H1 (cell line): ENCODE results near the gene ZNF697. TPM values are rescaled to one million over a fixed set of nuclear protein-coding genes. Genes with fewer than 3 reads are reported as not detected.

Experiments used
- CTCF ChIA-PET: fragments of 300-600 bp; sonication (Branson Sonifier 250); formaldehyde crosslinking; loops from one replicate; lab custom pipeline; 2021; ENCODE audit not compliant: partially characterized antibody; lab: Charles Lee
- POLR2A ChIA-PET: fragments of 300-600 bp; sonication (Branson Sonifier 250); formaldehyde crosslinking; loops from one replicate; lab custom pipeline; 2021; ENCODE audit warnings: inconsistent platforms; ENCODE audit not compliant: partially characterized antibody; lab: Charles Lee
- DNase-seq, 2 experiments: peaks; one replicate each; pipeline versions ENCODE4 v3.0.0 to v3.0.0-alpha.2; 2010 to 2022; ENCODE audit warnings: low spot score in 2 of 2, low read depth in 1 of 2, mixed read lengths in 1 of 2
- FAIRE-seq: peaks from 2 replicates; lab custom pipeline; 2011; peaks lifted over from hg19 to GRCh38; lab: Jason Lieb, UNC
- H2AFZ ChIP-seq: 2 replicates; pipeline ENCODE4 v1.8.1; 2012; ENCODE audit warnings: low read length, inconsistent platforms
- H2AK5ac ChIP-seq: 2 replicates; pipeline ENCODE4 v1.6.1; 2013; ENCODE audit warnings: low read depth, low read length
- H2BK120ac ChIP-seq: replicated peaks from 2 replicates; pipeline ENCODE3; 2013; ENCODE audit warnings: low read depth, low read length, inconsistent platforms
- H2BK12ac ChIP-seq: 2 replicates; pipeline ENCODE4 v1.6.1; 2013; ENCODE audit warnings: low read depth, low read length
- H2BK15ac ChIP-seq: 2 replicates; pipeline ENCODE4 v1.6.1; 2013; ENCODE audit warnings: low read length
- H2BK20ac ChIP-seq: 2 replicates; pipeline ENCODE4 v1.6.1; 2013; ENCODE audit warnings: low read length
- H2BK5ac ChIP-seq: 2 replicates; pipeline ENCODE4 v1.6.1; 2013; ENCODE audit warnings: low read depth, low read length
- H3K14ac ChIP-seq: 2 replicates; pipeline ENCODE4 v1.6.1; 2013; ENCODE audit warnings: inconsistent platforms; ENCODE audit not compliant: insufficient read length
- H3K18ac ChIP-seq: 2 replicates; pipeline ENCODE4 v1.6.1; 2013; ENCODE audit warnings: low read length; ENCODE audit errors: extremely low read depth
- H3K23ac ChIP-seq: 2 replicates; pipeline ENCODE4 v1.6.1; 2013; ENCODE audit warnings: inconsistent platforms; ENCODE audit not compliant: insufficient read length
- H3K23me2 ChIP-seq: 2 replicates; pipeline ENCODE4 v1.6.1; 2013; ENCODE audit warnings: low read depth, low read length
- H3K27ac ChIP-seq: 2 replicates; pipeline ENCODE4 v1.6.1; 2011; ENCODE audit warnings: low read depth, low read length, inconsistent platforms
- H3K27me3 ChIP-seq, 4 experiments: replicated peaks in 1 of 4; 1 replicate in 1 of 4; 2 replicates in 3 of 4; pipeline versions ENCODE4 v1.6.1 to v1.8.1; 2011 to 2013; ENCODE audit warnings: low read length in 3 of 4, mild to moderate bottlenecking in 3 of 4, inconsistent platforms in 2 of 4, mixed read lengths in 2 of 4, moderate library complexity in 1 of 4; ENCODE audit not compliant: control insufficient read depth in 3 of 4, insufficient read depth in 3 of 4; ENCODE audit errors: extremely low read depth in 1 of 4
- H3K36me3 ChIP-seq, 4 experiments: 2 replicates each; pipeline versions ENCODE4 v1.6.1 to v1.8.1; 2011 to 2013; ENCODE audit warnings: mild to moderate bottlenecking in 4 of 4, low read length in 3 of 4, moderate library complexity in 2 of 4, control low read depth in 1 of 4, inconsistent platforms in 1 of 4; ENCODE audit not compliant: insufficient read depth in 4 of 4, control insufficient read depth in 2 of 4
- H3K4ac ChIP-seq: replicated peaks from 2 replicates; pipeline ENCODE3; 2013; ENCODE audit warnings: low read length, low read depth, mixed read lengths, inconsistent platforms; ENCODE audit not compliant: insufficient read length
- H3K4me1 ChIP-seq, 4 experiments: replicated peaks in 1 of 4; 1 replicate in 1 of 4; 2 replicates in 3 of 4; pipeline versions ENCODE4 v1.6.1 to v1.8.1; 2011 to 2013; ENCODE audit warnings: low read length in 3 of 4, inconsistent platforms in 2 of 4, mixed read lengths in 1 of 4; ENCODE audit not compliant: insufficient read depth in 4 of 4, control insufficient read depth in 3 of 4
- H3K4me2 ChIP-seq, 2 experiments: 2 replicates each; pipeline versions ENCODE4 v1.6.1 to v1.8.1; 2011 to 2013; ENCODE audit warnings: low read depth in 2 of 2, low read length in 2 of 2, control low read depth in 1 of 2, inconsistent platforms in 1 of 2, mild to moderate bottlenecking in 1 of 2; ENCODE audit not compliant: insufficient read depth in 1 of 2
- H3K4me3 ChIP-seq, 4 experiments: fragments of 200-600, 300-600 bp in 1 of 4; sonication (generic), shearing (Covaris generic), sonication (Bioruptor Twin) in 1 of 4; 2 replicates each; pipeline versions ENCODE4 v1.5.1 to v1.8.1; 2011 to 2016; ENCODE audit warnings: low read length in 4 of 4, low read depth in 3 of 4, control low read depth in 2 of 4, inconsistent platforms in 2 of 4, mild to moderate bottlenecking in 2 of 4, mixed read lengths in 1 of 4, moderate library complexity in 1 of 4; ENCODE audit not compliant: insufficient read depth in 2 of 4; ENCODE audit errors: extremely low read depth in 1 of 4
- H3K56ac ChIP-seq: replicated peaks from 2 replicates; pipeline ENCODE3; 2013; ENCODE audit warnings: low read depth, mild to moderate bottlenecking, mixed read lengths, low read length, inconsistent platforms; ENCODE audit not compliant: insufficient read length
- H3K79me1 ChIP-seq: 2 replicates; pipeline ENCODE4 v1.6.1; 2013; ENCODE audit warnings: low read depth, low read length, control low read depth
- H3K79me2 ChIP-seq, 2 experiments: 2 replicates each; pipeline versions ENCODE4 v1.6.1 to v1.8.1; 2012 to 2013; ENCODE audit warnings: low read length in 2 of 2, mild to moderate bottlenecking in 2 of 2, inconsistent platforms in 1 of 2; ENCODE audit not compliant: insufficient read depth in 2 of 2, control insufficient read depth in 1 of 2
- H3K9ac ChIP-seq, 4 experiments: replicated peaks in 1 of 4; 1 replicate in 1 of 4; 2 replicates in 3 of 4; pipeline versions ENCODE4 v1.6.1 to v1.8.1; 2011 to 2013; ENCODE audit warnings: low read depth in 3 of 4, low read length in 3 of 4, control low read depth in 2 of 4, mild to moderate bottlenecking in 2 of 4, moderate library complexity in 2 of 4, inconsistent platforms in 1 of 4; ENCODE audit errors: extremely low read depth in 1 of 4
- H3K9me3 ChIP-seq, 2 experiments: 2 replicates each; pipeline versions ENCODE4 v1.6.1 to v1.8.1; 2012 to 2013; ENCODE audit warnings: mild to moderate bottlenecking in 2 of 2, moderate library complexity in 2 of 2, control low read depth in 1 of 2, inconsistent platforms in 1 of 2, low read depth in 1 of 2, low read length in 1 of 2, mixed read lengths in 1 of 2; ENCODE audit not compliant: insufficient read depth in 2 of 2
- H4K20me1 ChIP-seq, 2 experiments: replicated peaks in 1 of 2; 2 replicates each; pipeline versions ENCODE3 to v1.8.1; 2011 to 2013; ENCODE audit warnings: inconsistent platforms in 2 of 2, low read length in 2 of 2, mild to moderate bottlenecking in 1 of 2; ENCODE audit not compliant: insufficient read depth in 2 of 2, control insufficient read depth in 1 of 2
- H4K5ac ChIP-seq: 2 replicates; pipeline ENCODE4 v1.6.1; 2013; ENCODE audit warnings: low read length, low read depth, mixed read lengths, inconsistent platforms; ENCODE audit not compliant: insufficient read length
- H4K8ac ChIP-seq: 2 replicates; pipeline ENCODE4 v1.8.0; 2013; ENCODE audit warnings: mild to moderate bottlenecking, moderate library complexity, low read length, inconsistent platforms; ENCODE audit not compliant: insufficient read depth; ENCODE audit errors: extremely low read depth
- H4K91ac ChIP-seq: replicated peaks from 2 replicates; pipeline ENCODE3; 2013; ENCODE audit warnings: low read length, mixed read lengths, inconsistent platforms; ENCODE audit not compliant: insufficient read length
- BACH1 ChIP-seq: IDR thresholded peaks from 2 replicates; pipeline ENCODE4 v1.6.1; 2012; ENCODE audit warnings: low read length, improper control_type of control experiment
- CBX5 ChIP-seq: fragments of 300-800, 300-1000 bp; sonication (generic); IDR thresholded peaks from 2 replicates; pipeline ENCODE4 v1.7.1; 2016; ENCODE audit warnings: antibody characterized with exemption, low read length, low read depth
- EZH2 ChIP-seq: fragments of 200-600 bp; sonication (generic); IDR thresholded peaks from 2 replicates; pipeline ENCODE4 v1.7.1; 2012; ENCODE audit warnings: low read depth, mild to moderate bottlenecking, moderate library complexity, low read length, inconsistent platforms; ENCODE audit not compliant: severe bottlenecking
- GABPA ChIP-seq: IDR thresholded peaks from 2 replicates; pipeline ENCODE4 v1.6.1; 2011; ENCODE audit warnings: mild to moderate bottlenecking, low read length, moderate library complexity, borderline replicate concordance; ENCODE audit not compliant: insufficient read depth
- JUND ChIP-seq: IDR thresholded peaks from 2 replicates; pipeline ENCODE4 v1.6.1; 2011; ENCODE audit warnings: mild to moderate bottlenecking, improper control_type of control experiment, low read length
- MAX ChIP-seq: IDR thresholded peaks from 2 replicates; pipeline ENCODE4 v1.6.1; 2012; ENCODE audit warnings: inconsistent platforms
- POU5F1 ChIP-seq: IDR thresholded peaks from 2 replicates; pipeline ENCODE4 v1.6.1; 2011; ENCODE audit warnings: low read depth, mild to moderate bottlenecking, low read length, moderate library complexity
- SIRT6 ChIP-seq: IDR thresholded peaks from one replicate; pipeline ENCODE4 v1.7.1; 2012; ENCODE audit warnings: low read length, inconsistent platforms
- SIX5 ChIP-seq: IDR thresholded peaks from 2 replicates; pipeline ENCODE4 v1.6.1; 2011; ENCODE audit warnings: mild to moderate bottlenecking, low read depth, low read length
- TAF7 ChIP-seq: optimal IDR thresholded peaks from 2 replicates; pipeline ENCODE3; 2011; ENCODE audit warnings: low read depth, mild to moderate bottlenecking, inconsistent platforms, low read length, moderate library complexity, borderline replicate concordance
- TCF12 ChIP-seq: IDR thresholded peaks from 2 replicates; pipeline ENCODE4 v1.6.1; 2011; ENCODE audit warnings: low read depth, mild to moderate bottlenecking, low read length
- WGBS, 2 experiments: shearing (Covaris generic) in 1 of 2; methylation state at CpG; one replicate each; pipeline versions ENCODE4 v1.1.6 to v1.1.7; 2013 to 2015; ENCODE audit warnings: low lambda C conversion rate in 2 of 2, mixed read lengths in 2 of 2, inconsistent platforms in 1 of 2, low coverage in 1 of 2, missing lambda C conversion rate in 1 of 2; ENCODE audit not compliant: insufficient replicate concordance in 2 of 2, insufficient coverage in 1 of 2, insufficient read length in 1 of 2; ENCODE audit errors: extremely low coverage in 1 of 2, missing lambda C conversion rate in 1 of 2; 5-methylcytosine and 5-hydroxymethylcytosine counted together
- polyA plus RNA-seq, 7 experiments: library from polyadenylated mRNA; depleted of rRNA in 3 of 7; stranded (reverse) in 5 of 7; unstranded in 2 of 7; fragments of >200 nt in 5 of 7; fragments of 200-250 nt in 2 of 7; gene quantifications; 1 replicate in 5 of 7; 2 replicates in 1 of 7; 4 replicates in 1 of 7; pipeline versions ENCODE4 v1.2.1 to v1.2.3, GENCODE V29; 2011 to 2013; ENCODE audit warnings: missing spikeins in 2 of 7, mixed read lengths in 2 of 7
- total RNA-seq: library from RNA; stranded (reverse); fragmentation: NEBNext Ultra II Directional; extraction: Animal tissue kit (Norgen Biotek cat#: 25700); gene quantifications from 2 replicates; pipeline ENCODE4 v1.2.1, GENCODE V29; 2021
- TF ChIP-seq, protein P1 (sequence below): IDR thresholded peaks from 2 replicates; pipeline ENCODE4 v1.6.1; 2012; ENCODE audit warnings: low read length, inconsistent platforms

Gene ZNF697
- total and polyA plus RNA-seq, 2 of the 8 experiments (the other 6 are each of a cell fraction or from before 2014, with no cell fraction given): 5.6 to 18.3 TPM

GRCh38 chr1:119667173-119667572 is 19.1 kb upstream of the ZNF697 start:
- ChIA-PET CTCF (interaction anchor here (0.7 to 32.7 kb wide), 5 partner anchors 10 to 164 kb away, joined by 3 to 786 read pairs (median 10); partner anchors contain the start of gene ZNF697), POLR2A (interaction anchor here (1.4 to 1.7 kb wide), 2 partner anchors 20 to 45 kb away, joined by 3 to 6 read pairs; partner anchors contain the start of gene PHGDH)
- Histone ChIP-seq H3K27me3 (no peaks in the 10 kb centered on the region), H4K5ac (no peak overlapping the region), H3K79me2 (no peaks in the 10 kb centered on the region), H2BK20ac (no peak overlapping the region), H3K4me1 (peaks cover 0 to 1% (median 0%) of the 10 kb centered on the region in 4 experiments; a peak in 1 of 7 replicates), H2AK5ac (no peak overlapping the region), H3K4ac (no peak overlapping the region), H3K4me3 (no peak overlapping the region), H3K36me3 (no peaks in the 10 kb centered on the region), H3K4me2 (no peak overlapping the region), H2BK120ac (no peak overlapping the region), H3K23ac (no peak overlapping the region), H3K56ac (no peak overlapping the region), H4K20me1 (no peaks in the 10 kb centered on the region), H3K23me2 (no peaks in the 10 kb centered on the region), H2BK15ac (no peak overlapping the region), H3K14ac (no peak overlapping the region), H3K9me3 (no peaks in the 10 kb centered on the region), H3K9ac (no peak overlapping the region), H4K91ac (no peak overlapping the region), H2BK5ac (no peak overlapping the region), H4K8ac (no peak overlapping the region), H2AFZ (no peak overlapping the region), H2BK12ac (no peak overlapping the region), H3K79me1 (no peaks in the 10 kb centered on the region), H3K27ac (no peak overlapping the region), H3K18ac (no peak overlapping the region)
- FAIRE-seq: no peak
- no peak for DNase-seq
- WGBS, 2 experiments: 82% methylated on average over 6 of the region's 6 CpGs; no CpG with 5 or more reads in 1 of the 2 experiments
- TF ChIP-seq TCF12 (no peak), MAX (no peak), TAF7 (no peak), EZH2 (no peak), JUND (no peak), BACH1 (no peak), POU5F1 (no peak), CBX5 (no peak), SIRT6 (no peak), GABPA (no peak), SIX5 (no peak)
- TF ChIP-seq, protein P1, sequence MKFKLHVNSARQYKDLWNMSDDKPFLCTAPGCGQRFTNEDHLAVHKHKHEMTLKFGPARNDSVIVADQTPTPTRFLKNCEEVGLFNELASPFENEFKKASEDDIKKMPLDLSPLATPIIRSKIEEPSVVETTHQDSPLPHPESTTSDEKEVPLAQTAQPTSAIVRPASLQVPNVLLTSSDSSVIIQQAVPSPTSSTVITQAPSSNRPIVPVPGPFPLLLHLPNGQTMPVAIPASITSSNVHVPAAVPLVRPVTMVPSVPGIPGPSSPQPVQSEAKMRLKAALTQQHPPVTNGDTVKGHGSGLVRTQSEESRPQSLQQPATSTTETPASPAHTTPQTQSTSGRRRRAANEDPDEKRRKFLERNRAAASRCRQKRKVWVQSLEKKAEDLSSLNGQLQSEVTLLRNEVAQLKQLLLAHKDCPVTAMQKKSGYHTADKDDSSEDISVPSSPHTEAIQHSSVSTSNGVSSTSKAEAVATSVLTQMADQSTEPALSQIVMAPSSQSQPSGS: no peak
